ENCODE data around the gene GHR.

DNA sequence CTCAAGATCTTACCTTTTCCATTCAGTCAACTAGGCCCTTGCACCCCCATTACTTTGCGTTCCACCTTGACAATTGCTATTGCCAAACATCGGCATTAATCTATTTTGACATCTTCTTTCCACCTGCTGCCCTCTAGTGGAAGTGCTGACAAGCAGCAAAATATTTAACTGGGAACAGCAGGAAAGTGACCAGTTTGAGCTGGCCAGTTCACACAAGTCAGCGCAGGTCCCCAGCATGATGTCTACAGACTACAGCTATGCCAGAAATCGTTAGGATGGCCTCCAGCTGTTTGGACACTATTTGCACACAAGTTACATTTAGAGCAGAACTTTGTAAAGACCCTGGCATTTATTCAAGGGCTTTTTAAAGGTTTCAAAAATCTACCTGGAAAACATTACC is 160.1 kb downstream of the GHR start:
- TF ChIP-seq CTCF (IDR thresholded peaks at IDR 0.05 in 8 of 11, conservative IDR thresholded peaks at IDR 0.05 in 3 of 11), result peak; percentile 25 to 80 (median 65)
- TF ChIP-seq POLR2A (IDR thresholded peaks at IDR 0.05), result no peak

All from spleen (tissue), 7 donors.